Panc1 (cell line): ENCODE measurements around the gene SPART. TPM values are rescaled to one million over a fixed set of nuclear protein-coding genes. Genes with fewer than 3 reads are reported as not detected.

Source experiments
- ATAC-seq: fragments of 200-7000 bp; cut with Tn5 transposase; 2 replicates; pipeline ENCODE4 v1.9.1; 2020; ENCODE audit warnings: mild to moderate bottlenecking, moderate library complexity
- BruUV-seq: library from RNA; stranded (reverse); fragments of 400-500 nt; replicated peaks from 2 replicates; lab custom pipeline; 2021; lab: Mats Ljungman, UMichigan
- CTCF ChIA-PET: fragments of 300-600 bp; sonication (Branson Sonifier 250); formaldehyde crosslinking; loops from one replicate; lab custom pipeline; 2022; ENCODE audit warnings: antibody characterized with exemption; lab: Charles Lee
- POLR2A ChIA-PET: fragments of 300-600 bp; sonication (Branson Sonifier 250); formaldehyde crosslinking; loops from one replicate; lab custom pipeline; 2022; ENCODE audit warnings: antibody characterized with exemption; lab: Charles Lee
- DNase-seq: peaks from one replicate; pipeline ENCODE4 v3.0.0-alpha.2; 2010; ENCODE audit warnings: low read depth, low spot score
- H3K27ac ChIP-seq: 2 replicates; pipeline ENCODE4 v1.5.1; 2011; ENCODE audit warnings: mild to moderate bottlenecking, low read length, inconsistent platforms
- H3K27me3 ChIP-seq: fragments of 200-500 bp; sonication (Bioruptor generic); 2 replicates; pipeline ENCODE4 v1.6.0; 2014; ENCODE audit warnings: low read length, inconsistent platforms; ENCODE audit not compliant: control insufficient read depth, insufficient read depth
- H3K36me3 ChIP-seq: fragments of 200-500 bp; sonication (Bioruptor generic); 2 replicates; pipeline ENCODE4 v1.5.1; 2014; ENCODE audit warnings: inconsistent platforms, mild to moderate bottlenecking, low read length, moderate library complexity; ENCODE audit not compliant: control insufficient read depth, insufficient read depth
- H3K4me1 ChIP-seq: 2 replicates; pipeline ENCODE4 v1.5.1; 2011; ENCODE audit warnings: inconsistent platforms, mild to moderate bottlenecking, low read length, moderate library complexity; ENCODE audit not compliant: control insufficient read depth, insufficient read depth
- H3K4me3 ChIP-seq, 2 experiments: 2 replicates each; pipeline ENCODE4 v1.5.1; 2011 to 2012; ENCODE audit warnings: low read depth in 2 of 2, low read length in 2 of 2, mild to moderate bottlenecking in 2 of 2, inconsistent platforms in 1 of 2, moderate library complexity in 1 of 2
- H3K9me3 ChIP-seq: fragments of 200-500 bp; sonication (Bioruptor generic); 2 replicates; pipeline ENCODE4 v1.5.1; 2014; ENCODE audit warnings: low read depth, mild to moderate bottlenecking, inconsistent platforms, low read length, moderate library complexity; ENCODE audit not compliant: control insufficient read depth, insufficient read depth
- CTCF ChIP-seq: fragments of 450-650 bp; IDR thresholded peaks from 2 replicates; pipeline ENCODE4 v1.5.1; 2017; ENCODE audit warnings: mild to moderate bottlenecking
- POLR2AphosphoS5 ChIP-seq: IDR thresholded peaks from 2 replicates; pipeline ENCODE4 v1.6.1; 2012; ENCODE audit warnings: mild to moderate bottlenecking, low read depth, low read length, moderate library complexity
- REST ChIP-seq, 2 experiments: IDR thresholded peaks; 2 replicates each; pipeline ENCODE4 v1.6.1; 2011 to 2012; ENCODE audit warnings: low read depth in 2 of 2, control low read depth in 1 of 2, low read length in 1 of 2, mild to moderate bottlenecking in 1 of 2, moderate library complexity in 1 of 2; ENCODE audit not compliant: insufficient read depth in 1 of 2
- SIN3A ChIP-seq: IDR thresholded peaks from 2 replicates; pipeline ENCODE4 v1.6.1; 2012; ENCODE audit warnings: low read depth, mild to moderate bottlenecking, low read length, moderate library complexity, borderline replicate concordance; ENCODE audit not compliant: insufficient read depth
- TCF7L2 ChIP-seq: IDR thresholded peaks from 2 replicates; pipeline ENCODE4 v1.6.1; 2011; ENCODE audit warnings: mild to moderate bottlenecking, low read depth, low read length, inconsistent platforms
- in situ Hi-C: cut with HindIII; loops from 2 replicates; pipeline ENCODE4 v1.10.0; 2016; ENCODE audit warnings: low sequenced_read_pairs, low pct_unique_long_range_greater_than_20kb
- intact Hi-C: fragments of 100-400 bp; cut with micrococcal nuclease; formaldehyde crosslinking; loops from one replicate; pipeline ENCODE4 v1.10.0; 2022; ENCODE audit not compliant: unreplicated experiment
- total RNA-seq: library from RNA; stranded (reverse); gene quantifications from one replicate; pipeline ENCODE4 v1.2.1, GENCODE V29; 2021; ENCODE audit not compliant: unreplicated experiment

SPART gene
- total RNA-seq, 1 experiment from 2014 or later = 38.9 TPM

- in situ Hi-C loops (no loop called here), intact Hi-C loops (no loop called here)
- H3K4me3 ChIP-seq = no peak overlapping the region
- H3K4me1 ChIP-seq = no peaks in the 10 kb centered on the region
- DNase-seq (no peak), ATAC-seq (no peak)
- BruUV-seq = no TSS peak
- TF ChIP-seq SIN3A = no peak
- no peak for TF ChIP-seq CTCF
- TF ChIP-seq TCF7L2 = no peak
- TF ChIP-seq REST (IDR thresholded peaks at IDR 0.05; ENCODE audit: insufficient read depth in 1 of 2, low read depth in 2 of 2, low read length in 1 of 2) = no peak
- no peak for TF ChIP-seq POLR2AphosphoS5
- no peaks in the 10 kb centered on the region for H3K27me3 ChIP-seq
- ChIA-PET POLR2A (no interaction called here), CTCF (no interaction called here)
- no peaks in the 10 kb centered on the region for H3K9me3 ChIP-seq
- H3K36me3 ChIP-seq = no peaks in the 10 kb centered on the region
- no peak overlapping the region for H3K27ac ChIP-seq
These were observed 17.2 kb upstream of the SPART start for GRCh38 chr13:36363366-36363863.

- TF ChIP-seq SIN3A = no peak
- TF ChIP-seq CTCF = no peak
- no peak for TF ChIP-seq POLR2AphosphoS5
- TF ChIP-seq TCF7L2 = no peak
- no peak for TF ChIP-seq REST (IDR thresholded peaks at IDR 0.05; ENCODE audit: insufficient read depth in 1 of 2, low read depth in 2 of 2, low read length in 1 of 2)
- in situ Hi-C loops = no loop called here
- Histone ChIP-seq H3K36me3 (no peaks in the 10 kb centered on the region), H3K4me3 (no peak overlapping the region), H3K27me3 (no peaks in the 10 kb centered on the region), H3K9me3 (no peaks in the 10 kb centered on the region), H3K4me1 (no peaks in the 10 kb centered on the region), H3K27ac (no peak overlapping the region)
- CTCF ChIA-PET = no interaction called here
- no peak for ATAC-seq
- DNase-seq = no peak
- POLR2A ChIA-PET = no interaction called here
- intact Hi-C loops = no loop called here
- no TSS peak for BruUV-seq
These were observed 16.7 kb upstream of the SPART start for GRCh38 chr13:36362914-36363313.
